ENCODE results near the gene FRMD3.

Gene FRMD3

GRCh38 chr9:83327323-83327722 lies 210.9 kb downstream of the FRMD3 start:
- no peak for DNase-seq

GRCh38 chr9:83323148-83323547 lies 215.1 kb downstream of the FRMD3 start:
- no peak for DNase-seq

GRCh38 chr9:83322438-83322837 lies 215.8 kb downstream of the FRMD3 start:
- DNase-seq: no peak

GRCh38 chr9:83317244-83317643 lies 221.0 kb downstream of the FRMD3 start:
- no peak for DNase-seq

GRCh38 chr9:83315649-83316048 lies 222.6 kb downstream of the FRMD3 start:
- no peak for DNase-seq

- DNase-seq: no peak
These were observed 224.4 kb downstream of the FRMD3 start for GRCh38 chr9:83313781-83314180.

- DNase-seq: no peak
These were observed 225.7 kb downstream of the FRMD3 start for GRCh38 chr9:83312537-83312936.

- DNase-seq: no peak
These were observed 231.0 kb downstream of the FRMD3 start for GRCh38 chr9:83307066-83307724.

- DNase-seq: no peak
These were observed 233.5 kb downstream of the FRMD3 start for GRCh38 chr9:83304686-83305085.

- DNase-seq: no peak
These were observed 238.6 kb downstream of the FRMD3 start for GRCh38 chr9:83299571-83299970.

GRCh38 chr9:83299094-83299493 lies 239.1 kb downstream of the FRMD3 start:
- no peak for DNase-seq

- no peak for DNase-seq
These were observed 242.1 kb downstream of the FRMD3 start for GRCh38 chr9:83296123-83296522.

- DNase-seq: no peak
These were observed 243.4 kb downstream of the FRMD3 start for GRCh38 chr9:83294816-83295215.

- no peak for DNase-seq
These were observed 247.0 kb downstream of the FRMD3 start for GRCh38 chr9:83291196-83291595.

GRCh38 chr9:83290692-83291091 lies 247.5 kb downstream of the FRMD3 start:
- DNase-seq: no peak

GRCh38 chr9:83287021-83287420 lies 251.2 kb downstream of the FRMD3 start:
- DNase-seq: no peak

- DNase-seq: no peak
These were observed 252.6 kb downstream of the FRMD3 start for GRCh38 chr9:83285445-83286225.

- no peak for DNase-seq
These were observed 253.5 kb downstream of the FRMD3 start for GRCh38 chr9:83284746-83285145.

- no peak for DNase-seq
These were observed 254.7 kb downstream of the FRMD3 start for GRCh38 chr9:83283528-83283927.

- DNase-seq: no peak
These were observed 256.6 kb downstream of the FRMD3 start for GRCh38 chr9:83281306-83282255.

GRCh38 chr9:83280790-83281189 lies 257.4 kb downstream of the FRMD3 start:
- DNase-seq: no peak

GRCh38 chr9:83280268-83280667 lies 257.9 kb downstream of the FRMD3 start:
- DNase-seq: no peak

- no peak for DNase-seq
These were observed 263.4 kb downstream of the FRMD3 start for GRCh38 chr9:83274787-83275186.
